Vagina (tissue), 2 donors: Measurements from ENCODE around the gene EXOC6B. TPM values are rescaled to one million over a fixed set of nuclear protein-coding genes. Genes with fewer than 3 reads are reported as not detected.
"Not testable (repeated sequence)": the region's sequence is repeated elsewhere in the genome, so short reads cannot be mapped to it uniquely, and the experiment has no call there.

Experiments used
- DNase-seq, 2 donors: peaks; one replicate each; pipeline ENCODE4 v3.0.0-alpha.2; 2017; ENCODE audit errors: extremely low spot score in 2 of 2
- H3K27ac ChIP-seq: fragments of 200-600 bp; sonication (generic); one replicate; pipeline ENCODE4 v1.5.1; 2019
- H3K27me3 ChIP-seq: fragments of 200-600 bp; sonication (generic); one replicate; pipeline ENCODE4 v1.5.1; 2019
- H3K36me3 ChIP-seq, 2 donors: fragments of 200-600 bp; sonication (generic); one replicate each; pipeline ENCODE4 v1.5.1; 2017 to 2019
- H3K4me1 ChIP-seq: fragments of 200-600 bp; sonication (generic); one replicate; pipeline ENCODE4 v1.5.1; 2019
- H3K4me3 ChIP-seq, 2 donors: fragments of 200-600 bp; sonication (generic); 1 replicate in 1 of 2; 2 replicates in 1 of 2; pipeline ENCODE4 v1.5.1; 2016 to 2019
- H3K9me3 ChIP-seq: fragments of 200-600 bp; sonication (generic); one replicate; pipeline ENCODE4 v1.5.1; 2019
- POLR2A ChIP-seq, 2 donors: fragments of 450-650 bp; IDR thresholded peaks; one replicate each; pipeline ENCODE4 v1.6.1; 2017; ENCODE audit warnings: antibody characterized with exemption in 2 of 2, mild to moderate bottlenecking in 2 of 2, moderate library complexity in 2 of 2
- POLR2AphosphoS5 ChIP-seq, 2 donors: sonication (generic); formaldehyde crosslinking; IDR thresholded peaks; one replicate each; pipeline ENCODE4 v1.9.0; 2017; ENCODE audit warnings: antibody characterized with exemption in 2 of 2, mild to moderate bottlenecking in 2 of 2, low read depth in 1 of 2; ENCODE audit not compliant: insufficient read depth in 1 of 2
- intact Hi-C: fragments of 100-400 bp; cut with DNase I; formaldehyde crosslinking; loops from one replicate; pipeline ENCODE4 v1.15.1; 2023
- total RNA-seq: library from RNA; depleted of rRNA; stranded (reverse); fragments of >200 nt; gene quantifications from one replicate; pipeline ENCODE4 v1.2.3, GENCODE V29; 2016
- TF ChIP-seq, protein P1 (sequence below), 3 experiments: fragments of 450-650 bp in 2 of 3; fragments of 200-600 bp in 1 of 3; sonication (generic) in 1 of 3; IDR thresholded peaks; one replicate each; pipeline ENCODE4 v1.5.1; 2017 to 2019; ENCODE audit warnings: antibody characterized with exemption in 3 of 3, mild to moderate bottlenecking in 2 of 3, moderate library complexity in 2 of 3

The EXOC6B gene
- total RNA-seq, 1 donor from 2014 or later, result 41.5 TPM

DNA sequence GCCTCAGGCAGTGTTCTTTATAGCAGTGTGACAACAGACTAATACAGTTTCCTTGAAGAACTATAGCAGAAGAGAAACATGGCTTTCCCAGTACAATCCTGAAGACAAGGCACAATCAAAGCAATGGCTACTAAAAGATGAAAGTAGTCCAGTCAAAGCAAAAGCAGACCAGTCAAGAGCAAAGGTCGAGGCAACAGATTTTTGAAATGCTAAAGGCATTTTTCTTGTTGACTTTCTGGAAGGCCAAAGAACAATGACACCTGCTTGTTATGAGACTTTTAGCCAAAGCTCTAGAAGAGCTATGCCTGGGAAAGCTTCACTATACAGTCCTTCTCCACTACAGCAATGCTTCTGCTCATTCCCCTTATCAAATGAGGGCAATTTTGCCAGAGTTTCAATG is 269.9 kb downstream of the EXOC6B start:
- no peaks in the 10 kb centered on the region for H3K36me3 ChIP-seq
- H3K4me1 ChIP-seq, result no peaks in the 10 kb centered on the region
- no peaks in the 10 kb centered on the region for H3K9me3 ChIP-seq
- intact Hi-C loops, result no loop called here
- no peak overlapping the region for H3K27ac ChIP-seq
- no peaks in the 10 kb centered on the region for H3K27me3 ChIP-seq
- TF ChIP-seq POLR2A (IDR thresholded peaks at IDR 0.05), result no peak
- no peak for TF ChIP-seq POLR2AphosphoS5 (IDR thresholded peaks at IDR 0.05; ENCODE audit: insufficient read depth in 1 of 2, low read depth in 1 of 2)
- TF ChIP-seq, protein P1, sequence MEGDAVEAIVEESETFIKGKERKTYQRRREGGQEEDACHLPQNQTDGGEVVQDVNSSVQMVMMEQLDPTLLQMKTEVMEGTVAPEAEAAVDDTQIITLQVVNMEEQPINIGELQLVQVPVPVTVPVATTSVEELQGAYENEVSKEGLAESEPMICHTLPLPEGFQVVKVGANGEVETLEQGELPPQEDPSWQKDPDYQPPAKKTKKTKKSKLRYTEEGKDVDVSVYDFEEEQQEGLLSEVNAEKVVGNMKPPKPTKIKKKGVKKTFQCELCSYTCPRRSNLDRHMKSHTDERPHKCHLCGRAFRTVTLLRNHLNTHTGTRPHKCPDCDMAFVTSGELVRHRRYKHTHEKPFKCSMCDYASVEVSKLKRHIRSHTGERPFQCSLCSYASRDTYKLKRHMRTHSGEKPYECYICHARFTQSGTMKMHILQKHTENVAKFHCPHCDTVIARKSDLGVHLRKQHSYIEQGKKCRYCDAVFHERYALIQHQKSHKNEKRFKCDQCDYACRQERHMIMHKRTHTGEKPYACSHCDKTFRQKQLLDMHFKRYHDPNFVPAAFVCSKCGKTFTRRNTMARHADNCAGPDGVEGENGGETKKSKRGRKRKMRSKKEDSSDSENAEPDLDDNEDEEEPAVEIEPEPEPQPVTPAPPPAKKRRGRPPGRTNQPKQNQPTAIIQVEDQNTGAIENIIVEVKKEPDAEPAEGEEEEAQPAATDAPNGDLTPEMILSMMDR (IDR thresholded peaks at IDR 0.05), result no peak
- no peak overlapping the region for H3K4me3 ChIP-seq
- DNase-seq, result no peak

DNA sequence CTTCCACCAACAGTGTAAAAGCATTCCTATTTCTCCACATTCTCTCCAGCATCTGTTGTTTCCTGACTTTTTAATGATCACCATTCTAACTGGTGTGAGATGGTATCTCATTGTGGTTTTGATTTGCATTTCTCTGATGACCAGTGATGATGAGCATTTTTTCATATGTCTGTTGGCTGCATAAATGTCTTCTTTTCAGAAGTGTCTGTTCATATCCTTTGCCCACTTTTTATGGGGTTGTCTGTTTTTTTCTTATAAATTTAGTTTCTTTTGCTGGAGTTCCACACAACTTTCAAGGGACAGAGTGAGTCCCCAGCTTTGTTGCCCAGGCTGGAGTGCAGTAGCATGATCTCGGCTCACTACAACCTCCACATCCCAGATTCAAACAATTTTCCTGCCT is 270.5 kb downstream of the EXOC6B start:
- H3K27me3 ChIP-seq, H3K4me1 ChIP-seq, H3K27ac ChIP-seq, H3K9me3 ChIP-seq, intact Hi-C loops, DNase-seq, H3K4me3 ChIP-seq, H3K36me3 ChIP-seq: not testable (repeated sequence)

GRCh38 chr2:72554910-72555309 is 270.9 kb downstream of the EXOC6B start:
- intact Hi-C loops, H3K27ac ChIP-seq, H3K4me3 ChIP-seq, H3K36me3 ChIP-seq, DNase-seq, H3K27me3 ChIP-seq, H3K4me1 ChIP-seq, H3K9me3 ChIP-seq: not testable (repeated sequence)

DNA sequence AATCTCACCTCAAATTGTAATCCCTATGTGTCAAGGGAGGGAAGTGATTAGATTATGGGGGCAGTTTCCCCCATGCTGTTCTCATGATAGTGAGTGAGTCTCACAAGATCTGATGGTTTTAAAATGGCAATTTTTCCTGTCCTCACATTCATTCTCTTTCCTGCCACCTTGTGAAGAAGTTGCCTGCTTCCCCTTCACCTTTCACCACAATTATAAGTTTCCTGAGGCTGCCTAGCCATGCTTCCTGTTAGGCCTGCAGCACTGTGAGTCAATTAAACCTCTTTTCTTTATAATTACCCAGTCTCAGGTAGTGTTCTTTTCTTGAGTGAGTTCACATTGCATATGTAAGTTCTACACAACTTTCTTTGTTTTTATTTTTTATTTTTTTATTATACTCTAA is 271.5 kb downstream of the EXOC6B start:
- Histone ChIP-seq H3K27me3 (no peaks in the 10 kb centered on the region), H3K36me3 (no peaks in the 10 kb centered on the region), H3K27ac (no peak overlapping the region), H3K9me3 (no peaks in the 10 kb centered on the region), H3K4me1 (no peaks in the 10 kb centered on the region), H3K4me3 (no peak overlapping the region)
- intact Hi-C loops, result no loop called here
- TF ChIP-seq POLR2AphosphoS5 (IDR thresholded peaks at IDR 0.05; ENCODE audit: insufficient read depth in 1 of 2, low read depth in 1 of 2), result no peak
- no peak for DNase-seq

DNA sequence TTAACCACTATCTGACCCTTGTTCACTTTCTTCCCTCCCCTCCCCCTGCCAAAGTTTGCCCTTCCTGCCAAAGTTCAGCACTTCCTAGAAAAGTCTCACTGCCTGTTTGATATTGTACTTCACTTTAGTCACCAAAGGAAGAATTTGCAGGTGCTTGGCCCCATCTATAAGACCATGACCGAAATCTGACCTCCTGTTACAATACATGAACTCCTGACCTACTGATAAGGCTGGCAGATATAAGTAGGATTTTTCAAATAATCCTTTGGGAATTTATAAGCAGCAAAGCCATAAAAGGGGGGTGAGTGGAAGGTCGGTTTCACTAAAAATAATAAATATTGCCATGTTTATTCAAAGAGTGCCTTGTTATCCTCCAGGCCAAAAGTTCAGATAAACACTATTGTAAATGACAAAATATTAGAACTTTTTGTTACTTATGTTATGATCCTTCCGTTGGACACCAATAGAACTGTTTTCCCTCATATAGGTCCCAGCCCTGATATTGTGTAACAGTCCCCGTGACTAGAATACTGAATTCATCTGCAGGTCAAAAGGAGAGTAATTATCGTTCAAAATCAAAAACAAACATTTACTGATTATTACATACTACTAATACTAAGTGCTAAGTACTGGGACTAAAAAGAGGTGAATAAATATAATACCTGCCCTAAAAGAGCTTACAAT is 277.6 kb downstream of the EXOC6B start:
- no peak for DNase-seq
- no peaks in the 10 kb centered on the region for H3K27me3 ChIP-seq
- H3K36me3 ChIP-seq, result no peaks in the 10 kb centered on the region
- TF ChIP-seq, protein P1 (IDR thresholded peaks at IDR 0.05), result no peak
- TF ChIP-seq POLR2AphosphoS5 (IDR thresholded peaks at IDR 0.05; ENCODE audit: insufficient read depth in 1 of 2, low read depth in 1 of 2), result no peak
- TF ChIP-seq POLR2A (IDR thresholded peaks at IDR 0.05), result no peak
- H3K4me1 ChIP-seq, result peaks cover 8% of the 10 kb centered on the region
- intact Hi-C loops, result no loop called here
- H3K27ac ChIP-seq, result no peak overlapping the region
- no peak overlapping the region for H3K4me3 ChIP-seq
- no peaks in the 10 kb centered on the region for H3K9me3 ChIP-seq

- intact Hi-C loops, result no loop called here
Measured at GRCh38 chr2:72545790-72546189, 280.0 kb downstream of the EXOC6B start.

More at GRCh38 chr2:72545790-72546189, 280.0 kb downstream of the EXOC6B start:
- Histone ChIP-seq H3K36me3 (no peaks in the 10 kb centered on the region), H3K4me3 (no peak overlapping the region), H3K27me3 (no peaks in the 10 kb centered on the region), H3K27ac (no peak overlapping the region), H3K9me3 (no peaks in the 10 kb centered on the region), H3K4me1 (peaks cover 8% of the 10 kb centered on the region)
- TF ChIP-seq, protein P1 (IDR thresholded peaks at IDR 0.05), result no peak
- TF ChIP-seq POLR2A (IDR thresholded peaks at IDR 0.05) (no peak), POLR2AphosphoS5 (IDR thresholded peaks at IDR 0.05; ENCODE audit: insufficient read depth in 1 of 2, low read depth in 1 of 2) (no peak)
- DNase-seq, result no peak
